Measurements from ENCODE around the gene ZFYVE28.

Gene ZFYVE28

GRCh38 chr4:2449511-2450392, 31.3 kb upstream of the ZFYVE28 start:
- TF ChIP-seq CTCF (IDR thresholded peaks at IDR 0.05; ENCODE audit: extremely low read depth, missing control alignments) = no peak
- no peak for DNase-seq (ENCODE audit: low spot score)

- no peak for TF ChIP-seq CTCF (IDR thresholded peaks at IDR 0.05; ENCODE audit: extremely low read depth, missing control alignments)
- no peak for DNase-seq (ENCODE audit: low spot score)
These were observed 30.6 kb upstream of the ZFYVE28 start for GRCh38 chr4:2449051-2449450.

- TF ChIP-seq CTCF (IDR thresholded peaks at IDR 0.05; ENCODE audit: extremely low read depth, missing control alignments) = no peak
- no peak for DNase-seq (ENCODE audit: low spot score)
These were observed 30.1 kb upstream of the ZFYVE28 start for GRCh38 chr4:2448589-2448988.

- no peak for TF ChIP-seq CTCF (IDR thresholded peaks at IDR 0.05; ENCODE audit: extremely low read depth, missing control alignments)
These were observed 28.5 kb upstream of the ZFYVE28 start for GRCh38 chr4:2446656-2447564.

GRCh38 chr4:2445571-2445970, 27.1 kb upstream of the ZFYVE28 start:
- TF ChIP-seq CTCF (IDR thresholded peaks at IDR 0.05; ENCODE audit: extremely low read depth, missing control alignments) = no peak
- no peak for DNase-seq (ENCODE audit: low spot score)

More at GRCh38 chr4:2446656-2447564, 28.5 kb upstream of the ZFYVE28 start:
- no peak for DNase-seq (ENCODE audit: low spot score)

GRCh38 chr4:2445130-2445529, 26.7 kb upstream of the ZFYVE28 start:
- no peak for DNase-seq (ENCODE audit: low spot score)
- TF ChIP-seq CTCF (IDR thresholded peaks at IDR 0.05; ENCODE audit: extremely low read depth, missing control alignments) = no peak
